ENCODE measurements around the gene RNF213.
A peak's percentile ranks its signal among the peaks of the same experiment; 100 is the strongest.

Gene RNF213

GRCh38 chr17:80248894-80249710, 11.6 kb upstream of the RNF213 start:
- no peak for DNase-seq (ENCODE audit: extremely low read depth, insufficient read length)
- no peak overlapping the region for H3K4me3 ChIP-seq (replicated peaks; ENCODE audit: low read depth, low read length)
- TF ChIP-seq, protein P1, sequence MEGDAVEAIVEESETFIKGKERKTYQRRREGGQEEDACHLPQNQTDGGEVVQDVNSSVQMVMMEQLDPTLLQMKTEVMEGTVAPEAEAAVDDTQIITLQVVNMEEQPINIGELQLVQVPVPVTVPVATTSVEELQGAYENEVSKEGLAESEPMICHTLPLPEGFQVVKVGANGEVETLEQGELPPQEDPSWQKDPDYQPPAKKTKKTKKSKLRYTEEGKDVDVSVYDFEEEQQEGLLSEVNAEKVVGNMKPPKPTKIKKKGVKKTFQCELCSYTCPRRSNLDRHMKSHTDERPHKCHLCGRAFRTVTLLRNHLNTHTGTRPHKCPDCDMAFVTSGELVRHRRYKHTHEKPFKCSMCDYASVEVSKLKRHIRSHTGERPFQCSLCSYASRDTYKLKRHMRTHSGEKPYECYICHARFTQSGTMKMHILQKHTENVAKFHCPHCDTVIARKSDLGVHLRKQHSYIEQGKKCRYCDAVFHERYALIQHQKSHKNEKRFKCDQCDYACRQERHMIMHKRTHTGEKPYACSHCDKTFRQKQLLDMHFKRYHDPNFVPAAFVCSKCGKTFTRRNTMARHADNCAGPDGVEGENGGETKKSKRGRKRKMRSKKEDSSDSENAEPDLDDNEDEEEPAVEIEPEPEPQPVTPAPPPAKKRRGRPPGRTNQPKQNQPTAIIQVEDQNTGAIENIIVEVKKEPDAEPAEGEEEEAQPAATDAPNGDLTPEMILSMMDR (IDR thresholded peaks at IDR 0.05; ENCODE audit: insufficient read depth, low read length, poor library complexity, severe bottlenecking), result no peak
- H3K36me3 ChIP-seq (ENCODE audit: control insufficient read depth, insufficient read depth, low read length), result no peaks in the 10 kb centered on the region
- no peaks in the 10 kb centered on the region for H3K27me3 ChIP-seq (replicated peaks; ENCODE audit: control insufficient read depth, insufficient read depth, low read length)

DNA sequence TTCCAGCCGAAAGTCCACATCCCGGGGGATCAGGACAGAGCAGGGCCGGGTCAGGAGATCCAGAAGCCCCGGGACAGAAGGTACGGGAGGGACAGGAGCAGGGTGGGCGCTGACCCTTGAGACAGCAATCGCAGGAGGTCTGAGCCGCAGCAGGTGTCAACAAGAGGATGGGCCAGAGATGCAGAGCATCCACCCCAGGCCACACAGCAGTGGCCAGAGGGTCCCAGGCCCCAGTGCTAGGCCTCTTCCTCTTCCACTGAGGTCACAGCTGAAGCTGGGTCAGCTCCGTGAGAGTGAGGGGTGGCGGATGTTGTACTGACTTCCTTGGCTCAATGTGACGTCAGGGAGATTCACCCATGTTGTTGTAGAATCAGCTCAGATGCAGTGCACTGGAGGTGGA, 8.7 kb upstream of the RNF213 start:
- Histone ChIP-seq H3K27me3 (replicated peaks; ENCODE audit: control insufficient read depth, insufficient read depth, low read length) (no peaks in the 10 kb centered on the region), H3K4me3 (replicated peaks; ENCODE audit: low read depth, low read length) (no peak overlapping the region), H3K36me3 (ENCODE audit: control insufficient read depth, insufficient read depth, low read length) (no peaks in the 10 kb centered on the region)
- TF ChIP-seq, protein P1 (IDR thresholded peaks at IDR 0.05; ENCODE audit: insufficient read depth, low read length, poor library complexity, severe bottlenecking), result no peak
- DNase-seq (ENCODE audit: extremely low read depth, insufficient read length), result no peak

DNA sequence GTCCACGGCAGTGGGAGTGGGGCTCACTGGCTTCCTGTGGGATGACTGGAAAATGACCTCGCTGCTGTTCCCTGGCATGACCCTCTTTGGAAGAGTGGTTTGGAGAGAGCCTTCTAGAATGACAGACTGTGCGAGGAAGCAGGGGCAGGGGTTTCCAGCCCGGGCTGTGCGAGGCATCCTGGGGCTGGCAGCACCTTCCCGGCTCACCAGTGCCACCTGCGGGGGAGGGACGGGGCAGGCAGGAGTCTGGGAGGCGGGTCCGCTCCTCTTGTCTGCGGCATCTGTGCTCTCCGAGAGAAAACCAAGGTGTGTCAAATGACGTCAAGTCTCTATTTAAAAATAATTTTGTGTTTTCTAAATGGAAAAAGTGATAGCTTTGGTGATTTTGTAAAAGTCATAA, 7.8 kb upstream of the RNF213 start:
- no peaks in the 10 kb centered on the region for H3K27me3 ChIP-seq (replicated peaks; ENCODE audit: control insufficient read depth, insufficient read depth, low read length)
- H3K4me3 ChIP-seq (replicated peaks; ENCODE audit: low read depth, low read length), result no peak overlapping the region
- no peaks in the 10 kb centered on the region for H3K36me3 ChIP-seq (ENCODE audit: control insufficient read depth, insufficient read depth, low read length)
- DNase-seq (ENCODE audit: extremely low read depth, insufficient read length), result peak; percentile 72
- TF ChIP-seq, protein P1 (IDR thresholded peaks at IDR 0.05; ENCODE audit: insufficient read depth, low read length, poor library complexity, severe bottlenecking), result peak; percentile 79

- H3K36me3 ChIP-seq (ENCODE audit: control insufficient read depth, insufficient read depth, low read length), result no peaks in the 10 kb centered on the region
- DNase-seq (ENCODE audit: extremely low read depth, insufficient read length), result no peak
- TF ChIP-seq, protein P1 (IDR thresholded peaks at IDR 0.05; ENCODE audit: insufficient read depth, low read length, poor library complexity, severe bottlenecking), result no peak
- no peak overlapping the region for H3K4me3 ChIP-seq (replicated peaks; ENCODE audit: low read depth, low read length)
- no peaks in the 10 kb centered on the region for H3K27me3 ChIP-seq (replicated peaks; ENCODE audit: control insufficient read depth, insufficient read depth, low read length)
Measured at GRCh38 chr17:80253631-80254395, 6.8 kb upstream of the RNF213 start.

DNA sequence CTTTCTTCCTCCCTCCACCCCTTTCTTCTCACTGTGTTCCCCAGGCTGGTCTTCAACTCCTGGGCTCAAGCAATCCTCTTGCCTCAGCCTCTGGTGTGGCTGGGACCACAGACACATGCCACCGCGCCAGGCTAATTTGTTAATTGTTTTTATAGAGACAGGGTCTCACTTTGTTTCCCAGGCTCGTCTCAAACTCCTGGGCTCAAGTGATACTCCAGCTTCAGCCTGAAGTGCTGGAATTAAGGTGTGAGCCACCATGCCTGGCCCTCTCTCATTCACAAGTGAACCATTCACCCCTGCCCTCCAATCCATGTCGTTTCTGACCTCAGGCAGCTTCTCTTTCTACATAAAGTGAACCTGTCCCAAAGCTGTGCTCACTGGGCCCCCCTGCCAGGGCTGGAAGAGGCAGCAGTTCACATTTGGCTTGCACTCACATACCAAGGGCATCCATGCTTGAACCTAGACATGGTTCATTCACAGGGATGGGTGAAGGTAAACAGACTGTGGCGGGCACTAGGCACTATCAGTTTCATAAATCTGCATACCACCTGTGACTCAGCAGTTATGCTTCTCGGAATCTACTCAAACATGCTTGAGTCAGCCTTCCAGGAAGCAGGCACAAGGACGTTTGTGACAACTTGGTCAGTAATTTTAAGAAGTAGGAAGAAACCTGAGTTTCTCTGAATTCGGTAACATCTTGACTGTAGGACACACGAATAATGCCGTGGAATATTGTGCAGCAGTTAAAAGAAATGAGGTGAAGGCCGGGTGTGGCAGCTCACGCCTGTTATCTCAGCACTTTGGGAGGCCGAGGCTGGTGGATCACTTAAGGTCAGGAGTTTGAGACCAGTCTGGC, 6.0 kb upstream of the RNF213 start:
- peak; percentile 54 for DNase-seq (ENCODE audit: extremely low read depth, insufficient read length)
- TF ChIP-seq, protein P1 (IDR thresholded peaks at IDR 0.05; ENCODE audit: insufficient read depth, low read length, poor library complexity, severe bottlenecking), result no peak
- Histone ChIP-seq H3K36me3 (ENCODE audit: control insufficient read depth, insufficient read depth, low read length) (no peaks in the 10 kb centered on the region), H3K4me3 (replicated peaks; ENCODE audit: low read depth, low read length) (no peak overlapping the region), H3K27me3 (replicated peaks; ENCODE audit: control insufficient read depth, insufficient read depth, low read length) (no peaks in the 10 kb centered on the region)
